ENCODE measurements around the gene LRP5.
"Not testable (repeated sequence)": the region's sequence is repeated elsewhere in the genome, so short reads cannot be mapped to it uniquely, and the experiment has no call there.

LRP5 gene

GRCh38 chr11:68430384-68430783 lies 118.0 kb downstream of the LRP5 start:
- peaks cover 0 to 17% (median 0%) of the 10 kb centered on the region in 11 experiments; a peak in 3 of 22 replicates for H3K27me3 ChIP-seq
- H3K4me3 ChIP-seq: no peak overlapping the region
- H3K27ac ChIP-seq: no peak overlapping the region
- H4K20me1 ChIP-seq: peaks cover 0 to 49% (median 18%) of the 10 kb centered on the region in 11 experiments; a peak in 14 of 22 replicates
- H3K4me2 ChIP-seq: peak overlapping the region in 5 of 11 experiments; percentile 22 to 93 (median 88); a peak in 11 of 22 replicates
- peaks cover 20 to 50% (median 43%) of the 10 kb centered on the region in 10 experiments for H3K4me1 ChIP-seq
- no peak overlapping the region for H3K9ac ChIP-seq
- peaks cover 33 to 50% (median 44%) of the 10 kb centered on the region in 11 experiments for H3K9me3 ChIP-seq (replicated peaks in 1 of 11)
- H3K36me3 ChIP-seq: peaks cover 49 to 92% (median 77%) of the 10 kb centered on the region in 11 experiments
- no peak for TF ChIP-seq Cebpa-rat (IDR thresholded peaks at IDR 0.05)

- no peak for TF ChIP-seq Cebpa-rat (IDR thresholded peaks at IDR 0.05)
- Histone ChIP-seq H4K20me1 (peaks cover 0 to 53% (median 18%) of the 10 kb centered on the region in 11 experiments; a peak in 14 of 22 replicates), H3K36me3 (peaks cover 45 to 91% (median 74%) of the 10 kb centered on the region in 11 experiments), H3K27ac (no peak overlapping the region), H3K4me1 (peaks cover 21 to 54% (median 48%) of the 10 kb centered on the region in 10 experiments), H3K4me3 (no peak overlapping the region), H3K4me2 (peak overlapping the region in 6 of 11 experiments; percentile 22 to 93 (median 86); a peak in 12 of 22 replicates), H3K9ac (no peak overlapping the region), H3K27me3 (peaks cover 0 to 17% (median 0%) of the 10 kb centered on the region in 11 experiments; a peak in 3 of 22 replicates), H3K9me3 (replicated peaks in 1 of 11) (peaks cover 33 to 45% (median 44%) of the 10 kb centered on the region in 11 experiments)
Observed at GRCh38 chr11:68430801-68431200, 118.4 kb downstream of the LRP5 start.

GRCh38 chr11:68431984-68432645 lies 119.7 kb downstream of the LRP5 start:
- peaks cover 32 to 85% (median 61%) of the 10 kb centered on the region in 11 experiments for H3K36me3 ChIP-seq
- peak overlapping the region in 7 of 11 experiments; percentile 8 to 61 (median 30); a peak in 11 of 22 replicates for H3K9ac ChIP-seq
- H3K4me2 ChIP-seq: peak overlapping the region; percentile 59 to 93 (median 82)
- peaks cover 34 to 67% (median 61%) of the 10 kb centered on the region in 10 experiments for H3K4me1 ChIP-seq
- peaks cover 0 to 17% (median 0%) of the 10 kb centered on the region in 11 experiments; a peak in 3 of 22 replicates for H3K27me3 ChIP-seq
- H3K9me3 ChIP-seq (replicated peaks in 1 of 11): peaks cover 25 to 32% (median 31%) of the 10 kb centered on the region in 11 experiments
- peaks cover 0 to 66% (median 26%) of the 10 kb centered on the region in 11 experiments; a peak in 16 of 22 replicates for H4K20me1 ChIP-seq
- H3K27ac ChIP-seq: peak overlapping the region in 4 of 11 experiments; percentile 10 to 51 (median 16); a peak in 6 of 22 replicates
- no peak for TF ChIP-seq Cebpa-rat (IDR thresholded peaks at IDR 0.05)
- no peak overlapping the region; a peak in 1 of 20 replicates for H3K4me3 ChIP-seq

GRCh38 chr11:68432874-68433273 lies 120.5 kb downstream of the LRP5 start:
- TF ChIP-seq Cebpa-rat (IDR thresholded peaks at IDR 0.05): no peak
- peak overlapping the region; percentile 59 to 93 (median 82) for H3K4me2 ChIP-seq
- no peak overlapping the region; a peak in 1 of 20 replicates for H3K4me3 ChIP-seq
- H3K9ac ChIP-seq: peak overlapping the region in 7 of 11 experiments; percentile 8 to 61 (median 30); a peak in 10 of 22 replicates
- H4K20me1 ChIP-seq: peaks cover 0 to 74% (median 30%) of the 10 kb centered on the region in 11 experiments; a peak in 16 of 22 replicates
- H3K4me1 ChIP-seq: peaks cover 41 to 75% (median 68%) of the 10 kb centered on the region in 10 experiments
- peaks cover 21 to 25% (median 23%) of the 10 kb centered on the region in 11 experiments for H3K9me3 ChIP-seq (replicated peaks in 1 of 11)
- peak overlapping the region in 3 of 11 experiments; percentile 14 to 51 (median 17); a peak in 4 of 22 replicates for H3K27ac ChIP-seq
- peaks cover 0 to 17% (median 0%) of the 10 kb centered on the region in 11 experiments; a peak in 3 of 22 replicates for H3K27me3 ChIP-seq
- peaks cover 24 to 81% (median 53%) of the 10 kb centered on the region in 11 experiments for H3K36me3 ChIP-seq

GRCh38 chr11:68433541-68433940 lies 121.2 kb downstream of the LRP5 start:
- Histone ChIP-seq H3K27ac (no peak overlapping the region), H4K20me1 (peaks cover 0 to 81% (median 34%) of the 10 kb centered on the region in 11 experiments; a peak in 16 of 22 replicates), H3K9me3 (replicated peaks in 1 of 11) (peaks cover 16 to 19% (median 18%) of the 10 kb centered on the region in 11 experiments), H3K4me2 (peak overlapping the region; percentile 59 to 93 (median 82)), H3K4me1 (peaks cover 48 to 81% (median 75%) of the 10 kb centered on the region in 10 experiments), H3K4me3 (no peak overlapping the region), H3K9ac (peak overlapping the region in 2 of 11 experiments; percentile 8 to 39; a peak in 2 of 22 replicates), H3K36me3 (peaks cover 18 to 81% (median 53%) of the 10 kb centered on the region in 11 experiments), H3K27me3 (peaks cover 0 to 17% (median 0%) of the 10 kb centered on the region in 11 experiments; a peak in 3 of 22 replicates)
- no peak for TF ChIP-seq Cebpa-rat (IDR thresholded peaks at IDR 0.05)

- Histone ChIP-seq H4K20me1 (peaks cover 0 to 87% (median 34%) of the 10 kb centered on the region in 11 experiments; a peak in 16 of 22 replicates), H3K27me3 (peaks cover 0 to 17% (median 0%) of the 10 kb centered on the region in 11 experiments; a peak in 3 of 22 replicates), H3K4me1 (peaks cover 54 to 88% (median 81%) of the 10 kb centered on the region in 10 experiments), H3K4me2 (peak overlapping the region in 1 of 11 experiments; percentile 88; a peak in 1 of 22 replicates), H3K9me3 (replicated peaks in 1 of 11) (peaks cover 10 to 13% (median 11%) of the 10 kb centered on the region in 11 experiments), H3K36me3 (peaks cover 12 to 81% (median 50%) of the 10 kb centered on the region in 11 experiments)
- not testable (repeated sequence) for H3K27ac ChIP-seq, H3K9ac ChIP-seq, H3K4me3 ChIP-seq
Observed at GRCh38 chr11:68434159-68434558, 121.8 kb downstream of the LRP5 start.

GRCh38 chr11:68436162-68436888 lies 123.9 kb downstream of the LRP5 start:
- Histone ChIP-seq H3K4me3 (no peak overlapping the region; a peak in 2 of 20 replicates), H3K27me3 (peaks cover 0 to 17% (median 0%) of the 10 kb centered on the region in 11 experiments; a peak in 3 of 22 replicates), H4K20me1 (peaks cover 0 to 100% (median 39%) of the 10 kb centered on the region in 11 experiments; a peak in 16 of 22 replicates), H3K4me2 (peak overlapping the region; percentile 67 to 97 (median 91)), H3K4me1 (peaks cover 75 to 97% (median 92%) of the 10 kb centered on the region in 10 experiments), H3K27ac (peak overlapping the region in 10 of 11 experiments; percentile 53 to 76 (median 69); a peak in 19 of 22 replicates), H3K36me3 (peaks cover 0 to 75% (median 36%) of the 10 kb centered on the region in 11 experiments; a peak in 18 of 22 replicates), H3K9me3 (replicated peaks in 1 of 11) (no peaks in the 10 kb centered on the region), H3K9ac (peak overlapping the region; percentile 10 to 64 (median 55); a peak in 17 of 22 replicates)
- TF ChIP-seq Cebpa-rat (IDR thresholded peaks at IDR 0.05): no peak

Measured in BLaER1 treated with 17β-estradiol and CSF1 and Interleukin-3, amounts not matched to agents 10 nM and 100 nM (cell line).